Activated naive CD8-positive, alpha-beta T cell (primary cell): Measurements from ENCODE around the gene KMT5C.

Experiments used
- H3K27ac Mint-ChIP-seq: one replicate; pipeline ENCODE4 v1.8.0; 2021; ENCODE audit warnings: mixed read lengths
- H3K27me3 Mint-ChIP-seq: one replicate; pipeline ENCODE4 v1.8.0; 2021; ENCODE audit warnings: mixed read lengths
- H3K36me3 Mint-ChIP-seq: one replicate; pipeline ENCODE4 v1.8.0; 2021; ENCODE audit warnings: mixed read lengths
- H3K4me1 Mint-ChIP-seq: one replicate; pipeline ENCODE4 v1.8.0; 2021; ENCODE audit warnings: low read depth, mixed read lengths
- H3K4me3 Mint-ChIP-seq: one replicate; pipeline ENCODE4 v1.8.0; 2021; ENCODE audit warnings: mild to moderate bottlenecking, mixed read lengths
- H3K9me3 Mint-ChIP-seq: one replicate; pipeline ENCODE4 v1.8.0; 2021; ENCODE audit warnings: low read depth, mixed read lengths

The KMT5C gene

GRCh38 chr19:55391702-55392615, 52.3 kb downstream of the KMT5C start:
- peak overlapping the region; percentile 16 for H3K27ac Mint-ChIP-seq
- H3K4me3 Mint-ChIP-seq, result no peak overlapping the region
- H3K27me3 Mint-ChIP-seq, result no peaks in the 10 kb centered on the region

GRCh38 chr19:55392820-55393761, 53.4 kb downstream of the KMT5C start:
- Mint-ChIP-seq H3K9me3 (no peaks in the 10 kb centered on the region), H3K4me3 (no peak overlapping the region), H3K4me1 (peaks cover 30% of the 10 kb centered on the region), H3K27ac (no peak overlapping the region), H3K36me3 (peaks cover 2% of the 10 kb centered on the region), H3K27me3 (no peaks in the 10 kb centered on the region)

More at GRCh38 chr19:55391702-55392615, 52.3 kb downstream of the KMT5C start:
- Mint-ChIP-seq H3K4me1 (peaks cover 34% of the 10 kb centered on the region), H3K36me3 (peaks cover 2% of the 10 kb centered on the region), H3K9me3 (no peaks in the 10 kb centered on the region)
